ENCODE data around the gene KIF1B.

DNA sequence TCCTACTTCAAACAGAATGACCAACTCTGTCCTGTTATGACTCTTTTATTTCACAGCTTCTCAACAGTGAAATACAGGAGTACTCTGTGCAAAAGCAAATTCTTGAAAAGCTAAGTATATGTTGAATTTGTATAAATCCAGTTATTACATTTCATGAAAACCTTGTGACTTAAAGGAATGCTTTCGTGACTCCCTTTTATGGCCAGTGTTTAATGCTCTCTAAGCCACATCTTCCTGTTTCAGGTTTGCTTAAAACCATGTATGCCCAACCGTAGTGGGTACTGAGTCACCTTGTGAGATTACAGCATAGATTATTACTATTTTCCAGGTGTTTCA lies 40.2 kb upstream of the KIF1B start:
- TF ChIP-seq, protein P1, sequence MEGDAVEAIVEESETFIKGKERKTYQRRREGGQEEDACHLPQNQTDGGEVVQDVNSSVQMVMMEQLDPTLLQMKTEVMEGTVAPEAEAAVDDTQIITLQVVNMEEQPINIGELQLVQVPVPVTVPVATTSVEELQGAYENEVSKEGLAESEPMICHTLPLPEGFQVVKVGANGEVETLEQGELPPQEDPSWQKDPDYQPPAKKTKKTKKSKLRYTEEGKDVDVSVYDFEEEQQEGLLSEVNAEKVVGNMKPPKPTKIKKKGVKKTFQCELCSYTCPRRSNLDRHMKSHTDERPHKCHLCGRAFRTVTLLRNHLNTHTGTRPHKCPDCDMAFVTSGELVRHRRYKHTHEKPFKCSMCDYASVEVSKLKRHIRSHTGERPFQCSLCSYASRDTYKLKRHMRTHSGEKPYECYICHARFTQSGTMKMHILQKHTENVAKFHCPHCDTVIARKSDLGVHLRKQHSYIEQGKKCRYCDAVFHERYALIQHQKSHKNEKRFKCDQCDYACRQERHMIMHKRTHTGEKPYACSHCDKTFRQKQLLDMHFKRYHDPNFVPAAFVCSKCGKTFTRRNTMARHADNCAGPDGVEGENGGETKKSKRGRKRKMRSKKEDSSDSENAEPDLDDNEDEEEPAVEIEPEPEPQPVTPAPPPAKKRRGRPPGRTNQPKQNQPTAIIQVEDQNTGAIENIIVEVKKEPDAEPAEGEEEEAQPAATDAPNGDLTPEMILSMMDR (IDR thresholded peaks at IDR 0.05; ENCODE audit: insufficient read depth, low read length, poor library complexity, severe bottlenecking): no peak
- no peak for TF ChIP-seq EZH2phosphoT487 (conservative IDR thresholded peaks at IDR 0.05; ENCODE audit: low read length)
